Measurements from ENCODE around the gene IFNA16.
A peak's percentile ranks its signal among the peaks of the same experiment; 100 is the strongest.
"Not testable (repeated sequence)": the region's sequence is repeated elsewhere in the genome, so short reads cannot be mapped to it uniquely, and the experiment has no call there.

Gene IFNA16

DNA sequence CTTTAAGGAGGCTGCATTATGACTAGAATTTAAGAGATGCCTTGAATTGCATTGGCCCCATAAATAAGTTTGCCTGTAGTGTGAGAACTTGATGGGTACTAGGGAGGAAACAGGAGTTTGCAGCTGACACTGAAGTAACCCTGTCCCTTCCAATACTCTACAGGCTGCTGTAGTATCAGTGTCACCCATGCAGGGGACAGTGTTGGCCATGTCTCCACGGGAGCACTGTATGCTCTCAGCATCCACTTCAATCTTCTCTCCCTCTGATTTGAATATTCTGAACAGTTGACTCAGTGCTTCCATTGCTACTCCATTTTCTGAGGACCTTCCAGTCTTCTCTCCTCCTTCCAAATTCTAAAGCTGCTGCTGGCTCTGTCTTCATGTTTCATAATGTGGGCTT is 34.1 kb upstream of the IFNA16 start:
- TF ChIP-seq, protein P1, sequence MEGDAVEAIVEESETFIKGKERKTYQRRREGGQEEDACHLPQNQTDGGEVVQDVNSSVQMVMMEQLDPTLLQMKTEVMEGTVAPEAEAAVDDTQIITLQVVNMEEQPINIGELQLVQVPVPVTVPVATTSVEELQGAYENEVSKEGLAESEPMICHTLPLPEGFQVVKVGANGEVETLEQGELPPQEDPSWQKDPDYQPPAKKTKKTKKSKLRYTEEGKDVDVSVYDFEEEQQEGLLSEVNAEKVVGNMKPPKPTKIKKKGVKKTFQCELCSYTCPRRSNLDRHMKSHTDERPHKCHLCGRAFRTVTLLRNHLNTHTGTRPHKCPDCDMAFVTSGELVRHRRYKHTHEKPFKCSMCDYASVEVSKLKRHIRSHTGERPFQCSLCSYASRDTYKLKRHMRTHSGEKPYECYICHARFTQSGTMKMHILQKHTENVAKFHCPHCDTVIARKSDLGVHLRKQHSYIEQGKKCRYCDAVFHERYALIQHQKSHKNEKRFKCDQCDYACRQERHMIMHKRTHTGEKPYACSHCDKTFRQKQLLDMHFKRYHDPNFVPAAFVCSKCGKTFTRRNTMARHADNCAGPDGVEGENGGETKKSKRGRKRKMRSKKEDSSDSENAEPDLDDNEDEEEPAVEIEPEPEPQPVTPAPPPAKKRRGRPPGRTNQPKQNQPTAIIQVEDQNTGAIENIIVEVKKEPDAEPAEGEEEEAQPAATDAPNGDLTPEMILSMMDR (IDR thresholded peaks at IDR 0.05; ENCODE audit: poor library complexity, severe bottlenecking): no peak
- Histone ChIP-seq H3K4me3 (ENCODE audit: severe bottlenecking) (no peak overlapping the region), H3K4me1 (ENCODE audit: insufficient read depth, poor library complexity, severe bottlenecking) (no peaks in the 10 kb centered on the region), H3K27me3 (ENCODE audit: insufficient read depth, poor library complexity, severe bottlenecking) (peaks cover 35% of the 10 kb centered on the region), H3K36me3 (ENCODE audit: low read depth) (no peaks in the 10 kb centered on the region), H3K9me3 (ENCODE audit: severe bottlenecking) (no peaks in the 10 kb centered on the region), H3K27ac (ENCODE audit: poor library complexity, severe bottlenecking) (no peak overlapping the region)
- ATAC-seq (ENCODE audit: low read depth) (no peak), DNase-seq (ENCODE audit: low spot score) (no peak)

DNA sequence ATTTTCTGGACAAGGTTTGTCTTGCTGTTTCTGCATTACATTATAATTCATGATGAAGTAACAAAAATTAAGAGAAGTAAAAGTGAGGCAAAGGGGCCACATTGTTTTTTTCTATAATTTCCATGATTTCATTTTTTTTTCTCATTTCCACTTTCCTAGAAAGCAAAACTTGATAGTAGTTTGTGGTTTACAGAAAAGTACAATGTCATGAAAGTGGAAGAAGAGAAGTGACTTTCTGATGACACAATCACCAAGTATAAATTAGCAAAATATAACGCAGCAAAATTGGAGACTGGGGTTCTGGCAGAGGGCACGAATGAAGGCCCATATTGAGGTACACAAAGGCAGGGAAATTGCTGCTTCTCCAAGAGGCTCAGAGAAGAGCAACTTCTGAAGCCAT is 27.7 kb upstream of the IFNA16 start:
- Histone ChIP-seq H3K36me3 (ENCODE audit: low read depth) (no peaks in the 10 kb centered on the region), H3K4me1 (ENCODE audit: insufficient read depth, poor library complexity, severe bottlenecking) (no peaks in the 10 kb centered on the region), H3K9me3 (ENCODE audit: severe bottlenecking) (no peaks in the 10 kb centered on the region), H3K27me3 (ENCODE audit: insufficient read depth, poor library complexity, severe bottlenecking) (peaks cover 30% of the 10 kb centered on the region), H3K27ac (ENCODE audit: poor library complexity, severe bottlenecking) (no peak overlapping the region), H3K4me3 (ENCODE audit: severe bottlenecking) (no peak overlapping the region)
- ATAC-seq (ENCODE audit: low read depth) (no peak), DNase-seq (ENCODE audit: low spot score) (no peak)
- TF ChIP-seq, protein P1 (IDR thresholded peaks at IDR 0.05; ENCODE audit: poor library complexity, severe bottlenecking): no peak

DNA sequence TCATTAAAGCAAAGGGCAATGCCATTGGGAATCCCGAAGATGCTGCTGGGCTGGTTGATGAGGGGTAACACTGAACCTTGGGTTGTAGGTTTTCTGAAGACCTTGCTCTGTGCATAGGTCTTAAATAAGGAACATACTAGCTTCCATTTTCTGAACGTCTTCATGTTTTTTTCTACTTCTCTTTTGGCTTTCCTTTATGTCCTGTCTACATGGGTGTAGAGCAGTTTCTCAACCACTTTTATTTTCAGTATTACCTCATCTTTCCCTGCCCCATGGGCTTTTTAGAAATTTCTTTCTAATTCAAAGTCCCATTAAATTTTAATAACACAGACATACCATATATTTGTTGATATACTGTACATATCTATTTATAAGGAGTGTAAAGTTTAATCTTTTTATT is 22.8 kb upstream of the IFNA16 start, which contains the start of gene IFNA14:
Gene IFNA14, minus strand, starts transcription at position 95 of the 400 bp plus-strand sequence. Its CDS starts 70 bp downstream, at position 25.
- Histone ChIP-seq H3K4me1 (ENCODE audit: insufficient read depth, poor library complexity, severe bottlenecking) (no peaks in the 10 kb centered on the region), H3K4me3 (ENCODE audit: severe bottlenecking) (no peak within 1 kb of the TSS), H3K36me3 (ENCODE audit: low read depth) (no peaks in the 10 kb centered on the region), H3K27me3 (ENCODE audit: insufficient read depth, poor library complexity, severe bottlenecking) (peaks cover 21% of the 10 kb centered on the region), H3K9me3 (ENCODE audit: severe bottlenecking) (no peaks in the 10 kb centered on the region), H3K27ac (ENCODE audit: poor library complexity, severe bottlenecking) (no peak within 1 kb of the TSS)
- ATAC-seq (ENCODE audit: low read depth) (no peak), DNase-seq (ENCODE audit: low spot score) (no peak)
- TF ChIP-seq, protein P1 (IDR thresholded peaks at IDR 0.05; ENCODE audit: poor library complexity, severe bottlenecking): no peak

DNA sequence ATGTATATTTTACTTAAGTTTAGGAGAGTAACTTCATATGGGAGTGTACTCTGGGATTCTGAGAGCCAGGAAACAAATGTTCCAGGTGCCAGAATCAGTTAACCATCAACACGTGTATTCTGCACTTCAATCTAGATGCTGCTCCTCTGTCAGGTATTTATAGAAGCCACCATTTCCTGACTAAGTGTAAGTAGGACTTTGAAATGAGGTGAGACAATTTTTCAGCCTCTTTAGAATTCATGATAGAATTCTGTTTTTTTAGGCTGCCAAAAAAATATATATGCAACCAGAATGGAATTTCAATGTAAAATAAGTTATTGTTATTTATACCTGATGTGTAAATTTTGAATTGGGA is 19.2 kb upstream of the IFNA16 start:
- ATAC-seq (ENCODE audit: low read depth); H3K9me3 ChIP-seq (ENCODE audit: severe bottlenecking); DNase-seq (ENCODE audit: low spot score); H3K27ac ChIP-seq (ENCODE audit: poor library complexity, severe bottlenecking); H3K27me3 ChIP-seq (ENCODE audit: insufficient read depth, poor library complexity, severe bottlenecking); H3K36me3 ChIP-seq (ENCODE audit: low read depth); H3K4me1 ChIP-seq (ENCODE audit: insufficient read depth, poor library complexity, severe bottlenecking); H3K4me3 ChIP-seq (ENCODE audit: severe bottlenecking): not testable (repeated sequence)

DNA sequence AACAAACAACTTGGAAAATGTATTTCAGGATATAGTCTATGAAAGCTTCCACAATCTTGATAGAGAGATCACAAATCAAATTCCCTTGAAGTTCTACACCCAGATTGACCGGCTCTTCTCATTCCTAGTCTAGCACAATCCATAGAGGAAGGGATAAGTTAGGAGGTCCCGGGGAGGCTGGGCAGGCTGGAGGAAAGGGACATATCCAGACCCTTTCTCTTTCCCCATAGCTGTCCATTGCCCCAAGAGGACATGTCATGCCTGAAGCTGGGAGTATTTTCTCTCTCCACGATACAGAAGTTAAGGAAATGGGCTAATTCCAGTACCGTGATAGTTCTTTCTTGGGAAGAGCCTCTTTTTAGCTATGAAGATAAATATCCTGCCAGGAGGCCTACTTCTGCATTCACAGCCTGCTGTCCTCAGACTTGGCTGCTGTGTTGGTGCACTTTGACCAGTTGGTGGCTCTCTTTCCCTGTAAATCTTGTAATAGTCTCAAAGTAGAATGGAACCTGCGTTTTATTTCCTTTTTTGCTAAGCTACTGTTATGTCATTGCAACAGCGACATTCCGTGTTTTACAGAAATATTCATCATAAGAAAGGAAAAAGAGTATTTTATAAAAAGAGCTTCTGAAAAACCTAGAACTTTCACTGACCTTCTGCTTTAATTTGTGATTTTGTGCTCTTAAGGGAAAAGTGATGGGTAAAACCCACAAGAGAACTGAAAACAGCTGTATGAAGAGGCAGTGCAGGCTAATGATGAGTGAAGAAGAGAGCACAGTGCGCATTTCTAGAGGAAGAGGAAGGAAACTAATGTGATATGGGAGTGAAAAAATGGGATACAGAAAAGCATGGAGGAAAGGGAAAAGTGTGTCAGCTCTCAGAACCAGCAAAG is 18.6 kb upstream of the IFNA16 start:
- peak; percentile 78 for ATAC-seq (ENCODE audit: low read depth)
- TF ChIP-seq, protein P1 (IDR thresholded peaks at IDR 0.05; ENCODE audit: poor library complexity, severe bottlenecking): peak; percentile 64
- H3K27ac ChIP-seq (ENCODE audit: poor library complexity, severe bottlenecking); H3K9me3 ChIP-seq (ENCODE audit: severe bottlenecking); H3K4me1 ChIP-seq (ENCODE audit: insufficient read depth, poor library complexity, severe bottlenecking); H3K4me3 ChIP-seq (ENCODE audit: severe bottlenecking); DNase-seq (ENCODE audit: low spot score); H3K27me3 ChIP-seq (ENCODE audit: insufficient read depth, poor library complexity, severe bottlenecking); H3K36me3 ChIP-seq (ENCODE audit: low read depth): not testable (repeated sequence)
